IMR-90 (cell line): ENCODE data around the gene GCC1. TPM values are rescaled to one million over a fixed set of nuclear protein-coding genes. Genes with fewer than 3 reads are reported as not detected.

Source experiments
- ATAC-seq: fragments of 200-7000 bp; cut with Tn5 transposase; 2 replicates; pipeline ENCODE4 v1.9.1; 2020; ENCODE audit warnings: low read depth, mild to moderate bottlenecking, moderate library complexity
- BruUV-seq: library from RNA; stranded (reverse); fragments of 400-500 nt; replicated peaks from 2 replicates; lab custom pipeline; 2021; lab: Mats Ljungman, UMichigan
- CTCF ChIA-PET: fragments of 300-600 bp; formaldehyde crosslinking; extraction: SDS; loops from one replicate; lab custom pipeline; 2021; ENCODE audit warnings: antibody characterized with exemption; lab: Yijun Ruan, JAX
- POLR2A ChIA-PET: fragments of 300-600 bp; sonication (Branson Sonifier 250); formaldehyde crosslinking; loops from one replicate; lab custom pipeline; 2022; ENCODE audit warnings: antibody characterized with exemption; ENCODE audit not compliant: unreplicated experiment; lab: Charles Lee
- DNase-seq: peaks from one replicate; pipeline ENCODE4 v3.0.0; 2013
- H2AFZ ChIP-seq: replicated peaks from 2 replicates; pipeline ENCODE3; 2013; ENCODE audit warnings: low read length, mild to moderate bottlenecking; ENCODE audit not compliant: poor library complexity
- H2AK5ac ChIP-seq: 2 replicates; pipeline ENCODE4 v1.6.1; 2013; ENCODE audit warnings: low read depth, low read length, inconsistent platforms
- H2AK9ac ChIP-seq: replicated peaks from 2 replicates; pipeline ENCODE3; 2013; ENCODE audit warnings: mild to moderate bottlenecking, low read depth, low read length, moderate library complexity; ENCODE audit not compliant: poor library complexity
- H2BK120ac ChIP-seq: 2 replicates; pipeline ENCODE4 v1.6.1; 2013; ENCODE audit warnings: low read depth, low read length, inconsistent platforms
- H2BK15ac ChIP-seq: 3 replicates; pipeline ENCODE4 v1.6.1; 2013; ENCODE audit warnings: low read depth, low read length, inconsistent platforms
- H2BK20ac ChIP-seq: 2 replicates; pipeline ENCODE4 v1.6.1; 2013; ENCODE audit warnings: low read depth, mild to moderate bottlenecking, inconsistent platforms, low read length, moderate library complexity
- H2BK5ac ChIP-seq: 2 replicates; pipeline ENCODE4 v1.6.1; 2013; ENCODE audit warnings: mild to moderate bottlenecking, low read depth, low read length, inconsistent platforms; ENCODE audit not compliant: poor library complexity, severe bottlenecking
- H3K14ac ChIP-seq: replicated peaks from 2 replicates; pipeline ENCODE4 v1.6.1; 2013; ENCODE audit warnings: low read depth, low read length, inconsistent platforms
- H3K18ac ChIP-seq: 2 replicates; pipeline ENCODE4 v1.6.1; 2013; ENCODE audit warnings: low read depth, low read length, control low read depth
- H3K23ac ChIP-seq: 2 replicates; pipeline ENCODE4 v1.6.1; 2013; ENCODE audit warnings: low read depth, low read length, inconsistent platforms
- H3K27ac ChIP-seq: 2 replicates; pipeline ENCODE4 v1.5.1; 2013; ENCODE audit warnings: mild to moderate bottlenecking, control low read depth, low read length; ENCODE audit not compliant: insufficient read depth
- H3K27me3 ChIP-seq: 2 replicates; pipeline ENCODE4 v1.6.1; 2013; ENCODE audit warnings: low read length; ENCODE audit not compliant: control insufficient read depth, insufficient read depth
- H3K36me3 ChIP-seq: 2 replicates; pipeline ENCODE4 v1.6.1; 2013; ENCODE audit warnings: low read length, mixed read lengths; ENCODE audit not compliant: control insufficient read depth, insufficient read depth
- H3K4ac ChIP-seq: 2 replicates; pipeline ENCODE4 v1.6.1; 2013; ENCODE audit warnings: low read depth, low read length, inconsistent platforms
- H3K4me1 ChIP-seq: 2 replicates; pipeline ENCODE4 v1.6.1; 2013; ENCODE audit warnings: low read length, mixed read lengths; ENCODE audit not compliant: control insufficient read depth, insufficient read depth
- H3K4me2 ChIP-seq: 2 replicates; pipeline ENCODE4 v1.6.1; 2013; ENCODE audit warnings: low read depth, mild to moderate bottlenecking, control low read depth, low read length, moderate library complexity
- H3K4me3 ChIP-seq: 2 replicates; pipeline ENCODE4 v1.5.1; 2013; ENCODE audit warnings: low read depth, mild to moderate bottlenecking, control low read depth, low read length, moderate library complexity; ENCODE audit not compliant: insufficient read depth
- H3K56ac ChIP-seq: 2 replicates; pipeline ENCODE4 v1.6.1; 2013; ENCODE audit warnings: low read length, inconsistent platforms; ENCODE audit not compliant: insufficient read depth; ENCODE audit errors: extremely low read depth
- H3K79me1 ChIP-seq, 2 experiments: 2 replicates each; pipeline ENCODE4 v1.6.1; 2013; ENCODE audit warnings: low read length in 2 of 2, inconsistent platforms in 1 of 2, low read depth in 1 of 2
- H3K9ac ChIP-seq: 2 replicates; pipeline ENCODE4 v1.6.1; 2013; ENCODE audit warnings: low read depth, low read length, control low read depth
- H3K9me1 ChIP-seq: 2 replicates; pipeline ENCODE4 v1.6.1; 2013; ENCODE audit warnings: low read length, inconsistent platforms; ENCODE audit not compliant: insufficient read depth
- H3K9me3 ChIP-seq: 2 replicates; pipeline ENCODE4 v1.6.1; 2013; ENCODE audit warnings: low read length; ENCODE audit not compliant: control insufficient read depth, insufficient read depth
- H4K20me1 ChIP-seq: 2 replicates; pipeline ENCODE4 v1.6.1; 2013; ENCODE audit warnings: low read length, inconsistent platforms; ENCODE audit not compliant: insufficient read depth
- H4K5ac ChIP-seq: 2 replicates; pipeline ENCODE4 v1.6.1; 2013; ENCODE audit warnings: mild to moderate bottlenecking, low read depth, low read length, control low read depth
- H4K8ac ChIP-seq, 2 experiments: 2 replicates each; pipeline ENCODE4 v1.6.1; 2013; ENCODE audit warnings: low read depth in 2 of 2, low read length in 2 of 2, control low read depth in 1 of 2, inconsistent platforms in 1 of 2
- H4K91ac ChIP-seq: 2 replicates; pipeline ENCODE4 v1.6.1; 2013; ENCODE audit warnings: low read depth, low read length, inconsistent platforms; ENCODE audit not compliant: insufficient read depth
- BHLHE40 ChIP-seq: fragments of 150-350 bp; IDR thresholded peaks from 2 replicates; pipeline ENCODE4 v1.6.1; 2016; ENCODE audit warnings: mild to moderate bottlenecking, low read depth, low read length
- CEBPB ChIP-seq: IDR thresholded peaks from 2 replicates; pipeline ENCODE4 v1.6.1; 2012; ENCODE audit warnings: low read depth, low read length, improper control_type of control experiment
- CHD1 ChIP-seq: IDR thresholded peaks from 2 replicates; pipeline ENCODE4 v1.6.1; 2012; ENCODE audit warnings: low read depth, low read length, improper control_type of control experiment
- FOS ChIP-seq: fragments of 150-350 bp; IDR thresholded peaks from 2 replicates; pipeline ENCODE4 v1.6.1; 2016; ENCODE audit warnings: low read depth, low read length
- MAFK ChIP-seq: IDR thresholded peaks from 2 replicates; pipeline ENCODE4 v1.6.1; 2012; ENCODE audit warnings: low read depth, low read length, improper control_type of control experiment
- MAZ ChIP-seq: IDR thresholded peaks from 2 replicates; pipeline ENCODE4 v1.6.1; 2012; ENCODE audit warnings: low read depth, mild to moderate bottlenecking, low read length, improper control_type of control experiment, moderate library complexity, borderline replicate concordance
- MXI1 ChIP-seq: IDR thresholded peaks from 2 replicates; pipeline ENCODE4 v1.6.1; 2012; ENCODE audit warnings: low read depth, mild to moderate bottlenecking, low read length, moderate library complexity, borderline replicate concordance
- NFE2L2 ChIP-seq: fragments of 150-350 bp; IDR thresholded peaks from 2 replicates; pipeline ENCODE4 v1.6.1; 2016; ENCODE audit warnings: low read depth, mild to moderate bottlenecking, low read length
- POLR2A ChIP-seq: IDR thresholded peaks from 2 replicates; pipeline ENCODE4 v1.6.1; 2012; ENCODE audit warnings: mild to moderate bottlenecking, low read depth, low read length
- RAD21 ChIP-seq: IDR thresholded peaks from 2 replicates; pipeline ENCODE4 v1.6.1; 2012; ENCODE audit warnings: low read length, improper control_type of control experiment
- RCOR1 ChIP-seq: IDR thresholded peaks from 2 replicates; pipeline ENCODE4 v1.6.1; 2012; ENCODE audit warnings: mild to moderate bottlenecking, low read length, improper control_type of control experiment; ENCODE audit not compliant: insufficient replicate concordance
- RFX5 ChIP-seq: IDR thresholded peaks from 2 replicates; pipeline ENCODE4 v1.8.0; 2012; ENCODE audit warnings: low read depth, mild to moderate bottlenecking, low read length, moderate library complexity
- SMC3 ChIP-seq: fragments of 150-350 bp; IDR thresholded peaks from 2 replicates; pipeline ENCODE4 v1.6.1; 2016; ENCODE audit warnings: low read depth, mild to moderate bottlenecking, antibody characterized with exemption, low read length, moderate library complexity
- WGBS, 2 experiments: methylation state at CpG; one replicate each; pipeline versions ENCODE4 v1.1.5 to v1.1.7; 2013; ENCODE audit warnings: missing lambda C conversion rate in 2 of 2; ENCODE audit not compliant: insufficient read length in 1 of 2; ENCODE audit errors: extremely low coverage in 2 of 2; 5-methylcytosine and 5-hydroxymethylcytosine counted together
- dilution Hi-C: fragments of 300-500 bp; cut with HindIII; formaldehyde crosslinking; loops from one replicate; pipeline ENCODE4 v1.14.3; 2018; ENCODE audit warnings: low sequenced_read_pairs; ENCODE audit not compliant: unreplicated experiment
- in situ Hi-C: fragments of 300-500 bp; cut with MboI; formaldehyde crosslinking; loops from 3 replicates; pipeline ENCODE4 v1.14.3; 2019; ENCODE audit warnings: low sequenced_read_pairs, inconsistent platforms, mixed read lengths
- intact Hi-C: fragments of 100-400 bp; cut with micrococcal nuclease; formaldehyde crosslinking; loops from 2 replicates; pipeline ENCODE4 v1.10.0; 2022
- polyA plus RNA-seq, 3 experiments: library from polyadenylated mRNA; depleted of rRNA; stranded (reverse); fragments of >200 nt; gene quantifications; 2 replicates each; pipeline ENCODE4 v1.2.3, GENCODE V29; 2012; ENCODE audit warnings: low replicate concordance in 1 of 3
- total RNA-seq: library from RNA; depleted of rRNA; stranded (reverse); fragments of >200 nt; gene quantifications from 2 replicates; pipeline ENCODE4 v1.2.3, GENCODE V29; 2012
- TF ChIP-seq, protein P1 (sequence below): fragments of 150-350 bp; IDR thresholded peaks from 2 replicates; pipeline ENCODE4 v1.6.1; 2016; ENCODE audit warnings: low read depth, mild to moderate bottlenecking, low read length, moderate library complexity, borderline replicate concordance
- TF ChIP-seq, protein P2 (sequence below): conservative IDR thresholded peaks from 2 replicates; pipeline ENCODE4 v1.5.1; 2012; ENCODE audit warnings: mild to moderate bottlenecking, low read depth, low read length, improper control_type of control experiment
- TF ChIP-seq, protein P3 (sequence below): fragments of 150-350 bp; IDR thresholded peaks from 2 replicates; pipeline ENCODE4 v1.6.1; 2017; ENCODE audit warnings: mild to moderate bottlenecking, antibody characterized with exemption, low read length, low read depth

The GCC1 gene
- total and polyA plus RNA-seq, 2 of the 4 experiments (the other 2 are of a cell fraction), result 6.1 to 22.9 TPM

DNA sequence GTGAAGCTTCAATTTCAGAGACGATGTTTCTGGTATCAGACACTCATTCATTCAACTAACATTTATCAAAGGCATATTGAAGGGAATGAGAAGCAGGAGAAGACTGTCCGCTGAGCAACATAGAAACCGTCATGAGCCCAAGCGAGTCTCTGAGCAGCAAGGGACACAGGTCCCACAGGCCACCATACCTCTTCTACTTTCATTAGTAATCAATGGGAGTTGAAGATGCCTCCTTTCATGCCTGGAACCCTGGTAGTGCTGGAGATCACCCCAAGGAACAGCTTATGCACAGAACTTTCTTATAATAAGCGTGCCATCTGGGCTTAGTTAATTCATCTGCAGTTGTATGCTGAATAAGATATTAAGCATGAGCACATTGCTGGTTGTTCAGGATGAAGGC, 31.3 kb upstream of the GCC1 start:
- Histone ChIP-seq H4K20me1 (no peaks in the 10 kb centered on the region), H2BK20ac (no peak overlapping the region), H3K14ac (no peak overlapping the region), H3K79me1 (no peaks in the 10 kb centered on the region), H3K36me3 (no peaks in the 10 kb centered on the region), H2BK120ac (no peak overlapping the region), H3K18ac (no peak overlapping the region), H3K9me1 (no peaks in the 10 kb centered on the region), H4K91ac (no peak overlapping the region), H2AK9ac (no peak overlapping the region), H3K4me2 (no peak overlapping the region), H3K23ac (no peak overlapping the region), H2AK5ac (no peak overlapping the region), H2AFZ (no peak overlapping the region), H3K9ac (no peak overlapping the region), H2BK5ac (no peak overlapping the region), H2BK15ac (no peak overlapping the region), H3K56ac (no peak overlapping the region), H4K8ac (no peak overlapping the region), H4K5ac (no peak overlapping the region), H3K27me3 (peaks cover 88% of the 10 kb centered on the region), H3K4ac (no peak overlapping the region), H3K4me1 (0 out of 2 replicates have a peak, but pooled peaks cover 2% of the 10 kb centered on the region), H3K4me3 (no peak overlapping the region), H3K9me3 (no peaks in the 10 kb centered on the region; the same call in 1 of the 2 replicates), H3K27ac (no peak overlapping the region)
- ATAC-seq (no peak), DNase-seq (no peak)
- ChIA-PET CTCF (interaction anchor here (1.3 kb wide), 1 partner anchor 10 kb away, joined by 4 read pairs; no protein-coding TSS in a partner anchor), POLR2A (interaction anchor here (0.6 kb wide), 1 partner anchor 38 kb away, joined by 3 read pairs; no protein-coding TSS in a partner anchor)
- dilution Hi-C loops, result no loop called here
- in situ Hi-C loops, result no loop called here
- WGBS, 2 experiments, result no CpG with 5 or more reads among the region's 5 CpGs
- intact Hi-C loops, result no loop called here
- TF ChIP-seq, protein P1, sequence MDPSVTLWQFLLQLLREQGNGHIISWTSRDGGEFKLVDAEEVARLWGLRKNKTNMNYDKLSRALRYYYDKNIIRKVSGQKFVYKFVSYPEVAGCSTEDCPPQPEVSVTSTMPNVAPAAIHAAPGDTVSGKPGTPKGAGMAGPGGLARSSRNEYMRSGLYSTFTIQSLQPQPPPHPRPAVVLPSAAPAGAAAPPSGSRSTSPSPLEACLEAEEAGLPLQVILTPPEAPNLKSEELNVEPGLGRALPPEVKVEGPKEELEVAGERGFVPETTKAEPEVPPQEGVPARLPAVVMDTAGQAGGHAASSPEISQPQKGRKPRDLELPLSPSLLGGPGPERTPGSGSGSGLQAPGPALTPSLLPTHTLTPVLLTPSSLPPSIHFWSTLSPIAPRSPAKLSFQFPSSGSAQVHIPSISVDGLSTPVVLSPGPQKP, result no peak
- TF ChIP-seq FOS (no peak), RAD21 (no peak), CEBPB (no peak), RCOR1 (no peak), BHLHE40 (no peak), NFE2L2 (no peak), SMC3 (no peak), RFX5 (no peak), POLR2A (no peak), MXI1 (no peak), CHD1 (no peak), MAZ (no peak), MAFK (no peak)
- TF ChIP-seq, protein P2, sequence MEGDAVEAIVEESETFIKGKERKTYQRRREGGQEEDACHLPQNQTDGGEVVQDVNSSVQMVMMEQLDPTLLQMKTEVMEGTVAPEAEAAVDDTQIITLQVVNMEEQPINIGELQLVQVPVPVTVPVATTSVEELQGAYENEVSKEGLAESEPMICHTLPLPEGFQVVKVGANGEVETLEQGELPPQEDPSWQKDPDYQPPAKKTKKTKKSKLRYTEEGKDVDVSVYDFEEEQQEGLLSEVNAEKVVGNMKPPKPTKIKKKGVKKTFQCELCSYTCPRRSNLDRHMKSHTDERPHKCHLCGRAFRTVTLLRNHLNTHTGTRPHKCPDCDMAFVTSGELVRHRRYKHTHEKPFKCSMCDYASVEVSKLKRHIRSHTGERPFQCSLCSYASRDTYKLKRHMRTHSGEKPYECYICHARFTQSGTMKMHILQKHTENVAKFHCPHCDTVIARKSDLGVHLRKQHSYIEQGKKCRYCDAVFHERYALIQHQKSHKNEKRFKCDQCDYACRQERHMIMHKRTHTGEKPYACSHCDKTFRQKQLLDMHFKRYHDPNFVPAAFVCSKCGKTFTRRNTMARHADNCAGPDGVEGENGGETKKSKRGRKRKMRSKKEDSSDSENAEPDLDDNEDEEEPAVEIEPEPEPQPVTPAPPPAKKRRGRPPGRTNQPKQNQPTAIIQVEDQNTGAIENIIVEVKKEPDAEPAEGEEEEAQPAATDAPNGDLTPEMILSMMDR, result no peak
- TF ChIP-seq, protein P3, sequence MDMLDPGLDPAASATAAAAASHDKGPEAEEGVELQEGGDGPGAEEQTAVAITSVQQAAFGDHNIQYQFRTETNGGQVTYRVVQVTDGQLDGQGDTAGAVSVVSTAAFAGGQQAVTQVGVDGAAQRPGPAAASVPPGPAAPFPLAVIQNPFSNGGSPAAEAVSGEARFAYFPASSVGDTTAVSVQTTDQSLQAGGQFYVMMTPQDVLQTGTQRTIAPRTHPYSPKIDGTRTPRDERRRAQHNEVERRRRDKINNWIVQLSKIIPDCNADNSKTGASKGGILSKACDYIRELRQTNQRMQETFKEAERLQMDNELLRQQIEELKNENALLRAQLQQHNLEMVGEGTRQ, result no peak
- no TSS peak for BruUV-seq
